PC-3 (cell line): ENCODE data around the gene RRM2.

Source experiments
- CTCF ChIP-seq: fragments of 300-600 bp; sonication (generic); conservative IDR thresholded peaks from 2 replicates; pipeline ENCODE4 v1.5.1; 2017; ENCODE audit warnings: antibody characterized with exemption, low read depth, mild to moderate bottlenecking, low read length
- EZH2 ChIP-seq: fragments of 300-600 bp; sonication (generic); IDR thresholded peaks from one replicate; pipeline ENCODE4 v1.6.1; 2017; ENCODE audit warnings: antibody characterized with exemption, mild to moderate bottlenecking, low read length; ENCODE audit not compliant: unreplicated experiment
- EZH2phosphoT487 ChIP-seq: fragments of 300-600 bp; sonication (generic); IDR thresholded peaks from 2 replicates; pipeline ENCODE4 v1.6.1; 2018; ENCODE audit warnings: mild to moderate bottlenecking, antibody characterized with exemption, low read length, borderline replicate concordance

DNA sequence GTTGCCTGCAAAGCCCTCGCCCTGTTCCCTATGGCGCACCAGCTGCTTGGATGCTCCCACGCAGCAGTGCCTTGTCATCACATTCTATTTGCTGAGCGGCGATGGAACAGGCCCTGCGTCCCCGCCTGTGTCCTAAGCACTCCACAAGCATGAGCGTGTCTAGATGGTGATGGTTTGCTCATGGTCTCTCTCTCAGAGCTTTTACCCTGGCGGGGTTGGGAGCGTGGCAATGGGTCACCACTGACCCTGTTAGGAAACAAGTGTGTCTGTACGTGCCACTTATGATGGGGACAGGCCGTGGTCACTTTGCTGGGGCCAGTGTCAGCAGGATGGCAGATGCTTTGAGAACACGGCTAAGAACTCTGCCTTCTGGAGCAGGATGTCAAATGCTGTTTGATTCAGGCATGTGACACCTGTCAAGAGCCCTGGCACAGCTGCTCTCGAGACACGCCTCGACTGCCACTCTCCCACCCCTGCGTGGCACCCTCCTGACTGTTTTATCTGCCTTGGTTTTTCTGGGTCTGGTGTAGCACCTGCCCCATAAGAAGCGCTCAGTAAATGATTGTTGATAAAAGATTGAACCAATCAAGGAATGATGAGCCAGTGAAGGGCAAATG lies 44.2 kb downstream of the RRM2 start:
- TF ChIP-seq CTCF (no peak), EZH2phosphoT487 (no peak), EZH2 (no peak)
